Right cardiac atrium (tissue), 5 donors: ENCODE measurements around the gene ITPKC. TPM values are rescaled to one million over a fixed set of nuclear protein-coding genes. Genes with fewer than 3 reads are reported as not detected.

ENCODE experiments used
- ATAC-seq, 2 donors: fragments of 200-7000 bp; cut with Tn5 transposase; one replicate each; pipeline versions ENCODE4 v1.8.0 to v1.9.1; 2020; ENCODE audit warnings: moderate library complexity in 2 of 2, mild to moderate bottlenecking in 1 of 2
- DNase-seq, 3 donors: peaks; one replicate each; pipeline ENCODE4 v3.0.0-alpha.2; 2020
- H3K27ac ChIP-seq: one replicate; pipeline ENCODE4 v1.5.1; 2013; ENCODE audit warnings: mild to moderate bottlenecking, low read length, control low read depth, moderate library complexity
- H3K27me3 ChIP-seq: one replicate; pipeline ENCODE4 v1.6.1; 2013; ENCODE audit not compliant: control insufficient read depth, insufficient read depth
- H3K4me1 ChIP-seq: one replicate; pipeline ENCODE4 v1.6.1; 2013; ENCODE audit warnings: low read length; ENCODE audit not compliant: control insufficient read depth, insufficient read depth
- H3K4me3 ChIP-seq: one replicate; pipeline ENCODE4 v1.5.1; 2013; ENCODE audit warnings: low read length, control low read depth
- H3K9me3 ChIP-seq: one replicate; pipeline ENCODE4 v1.6.1; 2013; ENCODE audit warnings: low read length; ENCODE audit not compliant: control insufficient read depth
- WGBS: extraction: QIAGEN DNeasy Blood & Tissue Kit; methylation state at CpG from one replicate; pipeline ENCODE4 v1.1.7; 2013; 5-methylcytosine and 5-hydroxymethylcytosine counted together
- intact Hi-C, 4 donors: fragments of 100-400 bp; cut with DNase I; formaldehyde crosslinking; loops; one replicate each; pipeline versions ENCODE4 v1.11.0 to v1.14.0; 2022 to 2023
- polyA plus RNA-seq: library from polyadenylated mRNA; stranded (reverse); fragments of 200-250 nt; gene quantifications from one replicate; pipeline ENCODE4 v1.2.3, GENCODE V29; 2013
- total RNA-seq, 4 donors: library from RNA; stranded (reverse); fragmentation: NEBNext Ultra II Directional; extraction: Animal tissue kit (Norgen Biotek cat#: 25700); gene quantifications; one replicate each; pipeline ENCODE4 v1.2.1, GENCODE V29; 2021
- donor health status: healthy with polysubstance abuse.
- donor health status: DM: no; HTN: yes; CAD: no.
- donor health status: DM: no; HTN: no; CAD: no.
- donor health status: DM: no; HTN: yes; CAD: no; lungs with severe emphysema.
- donor health status: DM: yes; HTN: yes; CAD: no.

Gene ITPKC
- total and polyA plus RNA-seq, 5 donors, result 7.6 to 15.8 (median 12.4) TPM

DNA sequence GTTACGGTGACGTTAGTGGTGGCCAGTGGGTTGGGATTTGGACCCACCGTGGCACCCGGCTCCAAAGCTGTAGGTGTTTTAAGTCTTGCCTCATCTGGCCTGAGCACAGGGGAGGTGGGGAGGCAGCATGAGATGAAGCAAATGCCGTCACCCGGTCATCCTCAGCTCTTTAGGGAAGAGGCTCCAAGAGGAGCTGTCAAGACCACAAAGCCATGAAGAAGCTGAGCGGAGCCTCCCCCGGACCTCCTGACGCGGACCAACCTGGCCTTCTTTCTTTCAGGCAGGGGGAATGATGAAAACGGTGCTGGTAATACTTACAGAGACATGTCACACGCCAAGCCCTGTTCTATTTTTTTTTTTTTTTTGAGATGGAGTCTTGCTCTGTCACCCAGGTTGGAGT, 26.0 kb downstream of the ITPKC start:
- DNase-seq (peak in 1 of 3 donors; percentile 19), ATAC-seq (no peak)
- intact Hi-C loops, result no loop called here
- H3K27me3 ChIP-seq, result no peaks in the 10 kb centered on the region
- WGBS, result 90% methylated on average over 12 of the region's 12 CpGs
- no peaks in the 10 kb centered on the region for H3K9me3 ChIP-seq
- no peak overlapping the region for H3K27ac ChIP-seq
- H3K4me1 ChIP-seq, result no peaks in the 10 kb centered on the region
- no peak overlapping the region for H3K4me3 ChIP-seq

DNA sequence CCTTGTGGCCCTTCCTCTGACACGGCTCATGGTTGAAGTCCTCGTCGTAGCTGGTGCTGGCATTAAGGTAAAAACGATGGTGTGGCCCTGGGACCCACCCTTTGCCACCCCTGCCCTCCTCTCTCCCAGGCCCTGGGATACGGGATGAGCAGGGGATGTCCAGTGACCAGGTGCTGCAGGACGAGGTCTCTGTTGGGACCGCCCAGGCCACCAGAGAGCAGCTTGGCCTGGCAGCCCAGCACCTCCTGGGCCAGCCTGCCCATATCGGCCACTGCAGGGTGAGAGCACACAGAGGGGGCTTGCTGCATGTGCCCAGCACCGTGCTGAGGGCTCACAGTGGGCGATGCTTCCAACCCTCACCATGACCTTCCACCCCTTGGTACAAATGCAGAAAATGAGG, 27.0 kb downstream of the ITPKC start:
- H3K4me1 ChIP-seq, result no peaks in the 10 kb centered on the region
- H3K27me3 ChIP-seq, result no peaks in the 10 kb centered on the region
- WGBS, result 91% methylated on average over 10 of the region's 10 CpGs
- peak in 1 of 3 donors; percentile 56 for DNase-seq
- H3K27ac ChIP-seq, result no peak overlapping the region
- no peaks in the 10 kb centered on the region for H3K9me3 ChIP-seq
- no peak for ATAC-seq
- no peak overlapping the region for H3K4me3 ChIP-seq
- intact Hi-C loops, result no loop called here

DNA sequence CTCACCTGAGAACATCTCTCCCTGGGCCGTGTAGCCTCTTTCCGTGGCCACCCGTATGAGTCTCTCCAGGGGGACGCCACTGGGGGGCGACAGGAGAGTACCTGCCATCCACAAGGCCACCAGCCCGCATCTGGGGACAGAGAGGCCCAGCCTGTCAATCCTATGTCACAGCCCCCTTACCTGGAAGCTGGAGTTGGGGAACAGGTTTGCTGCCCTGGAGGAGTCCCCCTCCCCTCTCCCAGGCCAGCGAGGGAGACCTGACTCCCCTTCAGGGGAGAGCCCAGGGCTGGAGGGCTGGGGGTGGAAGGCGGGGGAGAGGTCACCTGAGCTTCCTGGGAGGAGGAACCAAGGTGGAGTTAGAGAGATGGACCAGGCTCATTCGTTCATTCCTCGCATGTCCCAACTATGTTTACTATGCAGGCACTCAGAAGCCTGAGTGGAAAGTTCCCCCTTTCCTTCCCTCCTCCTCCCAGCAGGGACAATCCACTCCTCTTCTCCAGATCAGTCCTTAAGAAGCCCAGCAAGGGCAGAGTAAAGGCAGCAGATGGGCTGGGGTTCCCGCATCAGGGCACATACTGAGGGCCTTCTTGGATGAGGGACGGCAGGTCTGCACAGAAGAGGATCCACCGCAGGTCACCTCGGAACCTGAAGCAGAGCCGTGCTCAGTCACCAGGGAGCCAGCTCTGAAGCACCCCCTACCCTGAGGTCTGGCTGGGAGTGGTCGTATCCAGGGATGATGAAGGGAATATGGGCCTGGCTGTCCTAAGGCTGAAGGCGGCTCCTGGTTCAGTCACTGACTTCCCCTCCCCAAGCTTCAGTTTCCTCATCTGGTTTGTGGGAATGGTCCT, 27.9 kb downstream of the ITPKC start:
- Histone ChIP-seq H3K27me3 (no peaks in the 10 kb centered on the region), H3K9me3 (no peaks in the 10 kb centered on the region), H3K27ac (no peak overlapping the region), H3K4me1 (no peaks in the 10 kb centered on the region), H3K4me3 (no peak overlapping the region)
- 70% methylated on average over 17 of the region's 17 CpGs for WGBS
- intact Hi-C loops, result no loop called here
- peak in 1 of 3 donors; percentile 55 for DNase-seq
- ATAC-seq, result no peak

DNA sequence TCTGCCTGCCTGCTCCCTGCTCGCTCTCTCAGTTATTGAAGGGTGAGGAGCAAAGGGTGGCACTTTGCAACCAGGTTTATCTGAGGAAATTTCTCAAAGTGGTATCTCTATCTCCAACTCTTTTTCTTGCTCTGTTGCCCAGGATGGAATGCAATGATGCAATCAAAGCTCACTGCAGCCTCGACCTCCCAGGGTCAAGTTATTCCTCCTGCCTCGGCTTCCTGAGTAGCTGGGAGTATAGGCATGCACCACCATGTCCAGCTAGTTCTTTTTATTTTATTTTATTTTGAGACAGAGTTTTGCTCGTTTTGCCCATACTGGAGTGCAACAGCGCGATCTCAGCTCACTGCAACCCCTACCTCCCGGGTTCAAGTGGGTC, 28.5 kb downstream of the ITPKC start:
- no peak for DNase-seq

DNA sequence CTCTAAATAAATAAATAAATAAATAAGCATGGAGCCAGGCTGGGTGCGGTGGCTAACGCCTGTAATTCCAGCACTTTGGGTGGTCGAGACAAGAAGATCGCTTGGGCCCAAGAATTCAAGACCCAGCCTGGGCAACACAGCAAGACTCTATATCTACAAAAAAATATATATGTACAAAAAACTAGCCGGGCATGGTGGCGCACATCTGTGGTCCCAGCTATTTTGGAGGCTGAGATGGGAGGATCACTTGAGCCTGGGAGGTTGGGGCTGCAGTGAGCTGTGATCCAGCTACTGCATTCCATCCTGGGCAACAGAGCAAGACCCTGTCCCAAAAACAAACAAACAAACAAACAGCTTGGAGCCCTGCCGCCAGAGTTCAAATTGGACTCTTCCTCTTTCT, 30.6 kb downstream of the ITPKC start:
- intact Hi-C loops, result no loop called here
- peak in 1 of 3 donors; percentile 10 for DNase-seq

More for the DNA sequence above, 28.5 kb downstream of the ITPKC start:
- intact Hi-C loops, result no loop called here
- H3K9me3 ChIP-seq, result no peaks in the 10 kb centered on the region
- H3K4me1 ChIP-seq, result no peaks in the 10 kb centered on the region
- no peak for ATAC-seq
- no peak overlapping the region for H3K27ac ChIP-seq
- H3K4me3 ChIP-seq, result no peak overlapping the region
- H3K27me3 ChIP-seq, result no peaks in the 10 kb centered on the region
- 76% methylated on average over 7 of the region's 7 CpGs for WGBS

DNA sequence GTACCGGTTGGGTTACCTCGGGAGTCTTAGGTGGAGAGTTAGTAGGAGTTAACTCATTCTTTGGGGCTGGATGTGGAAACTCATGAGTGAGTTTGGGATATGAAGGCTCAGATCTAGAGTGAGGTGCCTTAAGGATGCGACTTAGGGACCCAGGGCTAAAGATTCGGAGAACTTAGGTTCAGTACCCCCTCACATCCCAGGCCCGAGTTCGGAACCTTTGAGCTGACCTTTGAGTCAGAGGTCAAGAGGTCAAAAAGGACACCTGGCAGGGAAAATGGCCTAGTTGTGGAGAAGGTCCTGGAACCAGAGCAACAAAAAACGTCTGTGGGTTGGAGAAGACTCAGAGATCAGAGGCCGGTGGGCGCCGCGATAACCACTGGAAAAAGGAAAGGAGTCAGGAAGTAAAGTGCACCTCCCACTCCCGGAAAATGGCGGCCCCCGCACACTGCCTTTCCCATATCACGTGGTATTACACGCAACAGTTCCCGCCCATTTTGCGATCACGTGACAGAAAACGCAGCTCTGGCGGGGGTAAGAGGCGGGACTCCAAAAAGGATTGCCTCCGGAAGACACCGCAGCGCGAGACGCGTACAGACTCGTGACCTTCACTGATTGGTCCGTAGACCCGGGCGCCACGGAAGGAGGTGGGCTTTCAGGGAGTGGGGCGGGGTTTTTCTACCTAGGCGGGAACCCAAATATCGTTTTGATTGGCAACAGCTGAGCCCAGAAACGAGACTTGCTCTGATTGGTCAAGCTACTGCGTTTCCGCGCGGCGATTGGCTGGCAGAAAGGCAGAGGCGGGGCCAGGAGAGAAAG, 33.4 kb downstream of the ITPKC start, which contains the start of gene ACTMAP:
TSS of gene ACTMAP (minus strand) at position 420 of the 816 bp plus-strand sequence. CDS start 674 bp downstream, outside the sequence.
- Histone ChIP-seq H3K27ac (peak within 1 kb of the TSS; percentile 99), H3K4me3 (peak within 1 kb of the TSS; percentile 73), H3K9me3 (no peaks in the 10 kb centered on the region), H3K4me1 (peaks cover 8% of the 10 kb centered on the region), H3K27me3 (no peaks in the 10 kb centered on the region)
- ATAC-seq (peak; percentile 97 to 98), DNase-seq (peak; percentile 99 to 100 (median 99))
- intact Hi-C loops, result loop anchor here in 1 of 4 donors (5.0 kb wide), 1 partner anchor 52 kb away; no protein-coding TSS in a partner anchor
- under 1% methylated on average over 43 of the region's 43 CpGs for WGBS

More for the DNA sequence above, 30.6 kb downstream of the ITPKC start:
- H3K27me3 ChIP-seq, result no peaks in the 10 kb centered on the region
- peaks cover 3% of the 10 kb centered on the region for H3K4me1 ChIP-seq
- no peak overlapping the region for H3K27ac ChIP-seq
- H3K4me3 ChIP-seq, result no peak overlapping the region
- WGBS, result 95% methylated on average over 7 of the region's 7 CpGs
- ATAC-seq, result no peak
- no peaks in the 10 kb centered on the region for H3K9me3 ChIP-seq

DNA sequence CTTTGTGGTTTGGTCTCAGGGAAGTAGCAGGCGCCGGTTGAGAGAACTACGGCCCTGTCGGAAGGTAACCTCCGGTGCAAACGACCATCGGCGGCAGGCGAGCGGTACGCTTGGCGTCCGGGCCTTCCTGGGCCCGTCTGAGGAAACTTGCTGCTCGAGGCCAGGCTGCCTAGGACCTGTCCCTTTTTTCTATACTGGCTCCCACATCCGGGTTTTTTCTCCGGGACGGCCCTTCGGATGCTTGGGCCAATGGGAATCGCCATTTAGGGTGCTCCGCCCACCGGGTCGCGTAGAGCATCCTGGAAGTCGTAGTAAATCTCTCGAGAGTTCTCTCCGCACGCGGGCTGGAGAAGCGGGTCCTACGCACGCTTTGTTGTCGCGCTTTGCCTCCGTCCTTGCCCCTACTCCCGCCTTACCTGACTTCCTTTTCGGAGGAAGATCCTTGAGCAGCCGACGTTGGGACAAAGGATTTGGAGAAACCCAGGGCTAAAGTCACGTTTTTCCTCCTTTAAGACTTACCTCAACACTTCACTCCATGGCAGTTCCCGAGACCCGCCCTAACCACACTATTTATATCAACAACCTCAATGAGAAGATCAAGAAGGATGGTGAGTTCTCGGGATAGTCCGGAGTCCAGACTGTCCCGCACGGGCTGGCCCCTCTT, 34.1 kb downstream of the ITPKC start, which contains the start of gene SNRPA:
TSS of gene SNRPA (plus strand) at position 330 of the 664 bp plus-strand sequence. CDS start at position 536, 206 bp downstream.
- Histone ChIP-seq H3K27me3 (no peaks in the 10 kb centered on the region), H3K4me3 (peak within 1 kb of the TSS; percentile 73), H3K9me3 (no peaks in the 10 kb centered on the region), H3K4me1 (peaks cover 13% of the 10 kb centered on the region), H3K27ac (peak within 1 kb of the TSS; percentile 99)
- ATAC-seq, result peak; percentile 91 to 92
- under 1% methylated on average over 46 of the region's 46 CpGs for whole genome bisulfite sequencing
- intact Hi-C loops, result loop anchor here in 1 of 4 donors (5.0 kb wide), 1 partner anchor 51 kb away; no protein-coding TSS in a partner anchor
- DNase-seq, result peak; percentile 97 to 99 (median 98)

DNA sequence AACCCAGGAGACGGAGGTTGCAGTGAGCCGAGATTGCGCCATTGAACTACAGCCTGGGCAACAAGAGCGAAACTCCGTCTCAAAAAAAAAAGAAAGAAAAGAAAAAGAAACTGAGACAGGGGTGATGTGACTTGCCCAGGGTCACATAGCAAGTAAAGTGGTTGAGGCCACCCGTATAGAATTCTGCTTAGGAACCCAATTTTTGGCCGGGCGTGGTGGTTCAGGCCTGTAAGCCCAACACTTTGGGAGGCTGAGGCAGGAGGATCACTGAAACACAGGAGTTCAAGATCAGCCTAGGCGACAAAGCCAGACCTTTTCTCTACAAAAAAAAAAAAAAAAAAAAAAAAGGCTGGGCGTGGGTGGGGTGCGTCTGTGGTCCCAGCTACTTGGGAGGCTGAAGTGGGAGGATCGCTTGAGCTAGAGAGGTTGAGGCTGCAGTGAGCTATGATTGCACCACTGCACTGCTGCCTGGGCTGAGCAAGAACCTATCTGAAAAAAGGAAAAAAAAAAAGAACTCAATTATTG, 35.4 kb downstream of the ITPKC start:
- 77% methylated on average over 12 of the region's 12 CpGs for WGBS
- intact Hi-C loops, result loop anchor here in 1 of 4 donors (5.0 kb wide), 1 partner anchor 50 kb away; no protein-coding TSS in a partner anchor
- DNase-seq (peak in 1 of 3 donors; percentile 21), ATAC-seq (no peak)
- no peaks in the 10 kb centered on the region for H3K27me3 ChIP-seq
- H3K4me3 ChIP-seq, result peak overlapping the region; percentile 73
- H3K27ac ChIP-seq, result no peak overlapping the region
- H3K4me1 ChIP-seq, result peaks cover 13% of the 10 kb centered on the region
- H3K9me3 ChIP-seq, result no peaks in the 10 kb centered on the region

DNA sequence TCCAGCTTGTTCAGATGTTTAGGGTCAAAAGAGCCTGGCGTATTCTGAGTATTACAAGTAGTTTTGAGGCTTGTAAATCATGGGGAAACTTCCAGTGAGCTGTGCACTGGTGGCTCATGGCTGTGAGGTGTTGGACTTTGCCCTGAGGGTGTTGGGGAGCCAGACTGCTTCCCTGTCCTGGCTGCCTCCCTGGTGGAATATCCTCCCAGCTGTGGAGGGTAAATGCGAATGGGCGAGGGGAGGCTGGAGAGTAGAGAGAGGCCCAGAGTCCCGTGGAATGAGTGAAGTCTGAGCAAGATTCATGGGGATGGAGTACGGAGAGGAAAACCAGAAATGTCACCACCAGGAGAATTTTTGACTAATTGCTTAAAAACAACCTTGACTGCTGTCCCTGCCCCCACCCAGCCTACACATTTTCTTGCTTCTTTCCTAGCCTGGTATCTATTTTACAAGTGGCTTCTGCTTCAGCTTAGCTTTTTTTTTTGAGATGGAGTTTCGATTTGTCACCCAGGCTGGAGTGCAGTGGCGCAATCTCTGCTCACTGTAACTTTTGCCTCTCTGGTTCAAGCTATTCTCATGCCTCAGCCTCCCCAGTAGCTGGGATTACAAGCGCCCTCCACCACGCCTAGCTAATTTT, 37.8 kb downstream of the ITPKC start:
- peaks cover 13% of the 10 kb centered on the region for H3K4me1 ChIP-seq
- 79% methylated on average over 9 of the region's 9 CpGs for WGBS
- no peak overlapping the region for H3K4me3 ChIP-seq
- intact Hi-C loops, result loop anchor here in 1 of 4 donors (5.0 kb wide), 1 partner anchor 48 kb away; no protein-coding TSS in a partner anchor
- H3K27me3 ChIP-seq, result no peaks in the 10 kb centered on the region
- no peaks in the 10 kb centered on the region for H3K9me3 ChIP-seq
- no peak overlapping the region for H3K27ac ChIP-seq
- peak in 1 of 3 donors; percentile 9 for DNase-seq
- ATAC-seq, result no peak

DNA sequence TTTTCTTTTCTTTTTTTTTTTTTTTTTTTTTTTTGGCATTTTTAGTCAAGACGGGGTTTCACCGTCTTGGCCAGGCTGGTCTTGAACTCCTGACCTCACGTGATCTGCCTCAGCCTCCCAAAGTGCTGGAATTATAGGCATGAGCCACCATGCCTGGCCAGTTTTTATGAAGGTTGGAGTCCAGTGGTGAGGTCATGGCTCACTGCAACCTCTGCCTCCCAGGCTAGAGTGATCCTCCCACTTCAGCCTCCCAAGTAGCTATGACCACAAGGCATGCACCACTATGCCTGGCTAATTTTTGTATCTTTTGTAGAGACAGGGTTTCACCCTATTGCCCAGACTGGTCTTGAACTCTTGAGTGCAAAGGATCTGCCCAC, 38.3 kb downstream of the ITPKC start:
- no peak overlapping the region for H3K4me3 ChIP-seq
- H3K9me3 ChIP-seq, result no peaks in the 10 kb centered on the region
- H3K27ac ChIP-seq, result no peak overlapping the region
- no peaks in the 10 kb centered on the region for H3K27me3 ChIP-seq
- peaks cover 13% of the 10 kb centered on the region for H3K4me1 ChIP-seq
- ATAC-seq, result no peak
- intact Hi-C loops, result no loop called here
- 90% methylated on average over 3 of the region's 3 CpGs for WGBS
- DNase-seq, result no peak
